Stimulated activated CD8-positive, alpha-beta memory T cell treated with anti-CD3 and anti-CD28 coated beads, Interleukin-7, amount 100 ng/mL, for 4 hours (primary cell): ENCODE data around the gene NPAS2.

ENCODE experiments used
- DNase-seq, 2 donors: peaks; one replicate each; pipeline ENCODE4 v3.0.0-alpha.2; 2020; ENCODE audit warnings: low read depth in 2 of 2

The NPAS2 gene

DNA sequence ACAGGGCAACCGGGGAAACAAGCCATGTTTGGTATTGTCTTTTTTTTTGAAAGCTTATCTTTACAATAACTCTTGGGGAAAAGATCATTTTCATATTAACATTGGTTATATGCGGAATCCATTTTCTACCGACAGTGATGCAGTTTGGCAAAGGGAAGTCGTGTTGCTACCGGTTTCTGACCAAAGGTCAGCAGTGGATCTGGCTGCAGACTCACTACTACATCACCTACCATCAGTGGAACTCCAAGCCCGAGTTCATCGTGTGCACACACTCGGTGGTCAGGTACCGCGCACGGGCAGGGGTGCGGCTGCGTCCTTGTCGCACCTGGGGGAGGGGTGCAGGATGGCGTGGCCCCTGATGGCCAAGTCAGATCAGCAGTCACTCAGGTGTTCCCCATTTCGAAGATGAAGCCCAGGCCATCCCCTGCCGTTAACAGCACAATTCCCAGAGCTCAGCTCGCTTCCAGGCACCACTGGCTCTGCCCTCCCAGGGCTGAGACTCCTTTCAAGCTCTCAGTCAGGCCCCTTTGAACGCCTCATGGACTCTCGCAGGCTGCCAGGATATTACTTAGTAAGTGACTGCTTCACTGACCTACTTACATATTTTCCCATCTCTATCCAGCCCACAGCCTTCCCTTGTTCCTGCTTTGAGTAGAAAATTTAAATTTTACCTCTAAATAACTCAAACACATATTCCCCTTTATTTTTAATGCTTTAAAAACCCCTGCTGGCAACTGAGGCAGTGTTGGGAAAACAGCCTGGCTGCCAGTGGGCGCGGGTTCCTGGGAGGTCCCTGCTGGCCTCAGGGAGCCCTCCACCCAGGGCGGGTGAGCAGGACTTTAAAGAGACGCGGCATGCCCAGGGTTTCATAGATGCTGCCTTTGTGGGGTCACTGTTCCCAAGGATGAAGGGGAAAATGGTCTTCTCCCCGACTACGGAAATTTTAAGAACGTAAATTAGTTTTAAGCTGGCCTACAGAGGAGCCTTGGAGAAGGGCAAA lies 148.5 kb downstream of the NPAS2 start:
- DNase-seq: no peak

DNA sequence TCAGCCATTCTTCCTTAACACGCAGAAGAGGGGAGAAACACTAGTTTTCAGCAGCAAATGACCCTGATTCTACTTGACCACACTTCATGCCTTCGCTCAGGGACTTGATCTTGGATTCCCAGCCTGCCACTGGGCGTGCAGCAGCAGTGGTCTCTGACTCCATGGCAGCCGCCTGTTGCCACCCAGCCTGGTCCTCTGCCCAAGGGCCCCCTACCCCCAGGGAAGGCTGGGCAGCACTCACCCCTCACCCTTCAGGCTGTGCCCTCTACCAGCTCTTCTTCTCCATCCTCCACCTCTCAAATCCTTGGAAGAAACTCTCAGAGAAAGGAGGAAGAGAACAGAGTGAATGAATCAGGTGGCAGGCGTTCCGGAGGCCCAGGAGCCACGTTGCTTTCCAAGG lies 150.1 kb downstream of the NPAS2 start:
- no peak for DNase-seq

GRCh38 chr2:100971221-100971620 lies 151.3 kb downstream of the NPAS2 start:
- DNase-seq: no peak

DNA sequence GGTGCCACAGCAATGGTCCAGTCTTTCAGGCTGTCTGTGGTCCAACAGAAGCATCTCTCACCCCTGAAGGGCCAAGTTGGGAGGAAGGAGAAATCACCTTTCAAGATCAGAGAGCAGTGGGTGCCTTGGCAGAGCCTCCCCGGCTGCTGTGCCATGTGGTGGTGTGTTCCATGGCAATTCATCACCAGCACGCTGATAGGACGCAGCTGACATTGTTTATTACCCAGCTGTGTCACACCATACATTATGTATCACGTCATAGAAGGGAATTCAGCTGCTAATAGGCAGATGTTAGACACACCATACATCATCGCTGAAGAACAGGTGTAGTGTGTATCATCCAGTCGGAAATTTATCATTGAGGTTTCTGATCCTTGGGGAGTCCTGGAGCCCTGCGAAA lies 152.5 kb downstream of the NPAS2 start:
- DNase-seq: no peak

DNA sequence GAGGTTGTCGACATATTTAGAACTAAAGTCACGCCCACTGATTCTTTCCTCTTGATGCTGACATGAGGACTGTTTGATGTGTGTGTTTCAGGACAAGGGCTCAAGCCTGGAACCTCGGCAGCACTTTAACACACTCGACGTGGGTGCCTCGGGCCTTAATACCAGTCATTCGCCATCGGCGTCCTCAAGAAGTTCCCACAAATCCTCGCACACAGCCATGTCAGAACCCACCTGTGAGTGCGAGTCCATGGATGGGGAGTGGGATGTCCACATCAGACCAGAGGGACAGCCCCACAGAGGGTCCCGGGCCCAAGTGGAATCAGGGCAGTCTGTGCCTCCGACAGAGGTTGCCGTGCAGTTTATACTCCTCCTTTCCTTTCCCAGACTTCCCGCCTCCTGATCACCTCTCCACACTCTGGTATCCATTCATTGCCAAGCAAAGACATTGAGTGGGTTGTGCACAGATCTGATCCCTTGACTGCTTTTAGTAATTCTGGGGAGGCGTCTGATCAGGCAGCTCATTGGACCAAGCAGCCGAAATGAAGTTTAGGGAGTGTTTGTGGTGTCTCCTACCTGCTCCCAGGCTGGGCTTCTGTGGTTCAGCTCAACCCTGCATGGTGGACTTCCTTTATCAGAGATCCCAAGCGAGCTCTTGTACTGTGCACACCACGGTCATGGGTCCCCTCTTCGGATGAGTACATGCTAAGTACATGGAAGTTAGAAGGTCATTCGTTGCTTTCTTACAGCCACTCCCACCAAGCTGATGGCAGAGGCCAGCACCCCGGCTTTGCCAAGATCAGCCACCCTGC lies 155.0 kb downstream of the NPAS2 start:
- no peak for DNase-seq

- DNase-seq: no peak
Measured at GRCh38 chr2:100975521-100975785, 155.5 kb downstream of the NPAS2 start.

GRCh38 chr2:100976061-100976460 lies 156.1 kb downstream of the NPAS2 start:
- DNase-seq: no peak

DNA sequence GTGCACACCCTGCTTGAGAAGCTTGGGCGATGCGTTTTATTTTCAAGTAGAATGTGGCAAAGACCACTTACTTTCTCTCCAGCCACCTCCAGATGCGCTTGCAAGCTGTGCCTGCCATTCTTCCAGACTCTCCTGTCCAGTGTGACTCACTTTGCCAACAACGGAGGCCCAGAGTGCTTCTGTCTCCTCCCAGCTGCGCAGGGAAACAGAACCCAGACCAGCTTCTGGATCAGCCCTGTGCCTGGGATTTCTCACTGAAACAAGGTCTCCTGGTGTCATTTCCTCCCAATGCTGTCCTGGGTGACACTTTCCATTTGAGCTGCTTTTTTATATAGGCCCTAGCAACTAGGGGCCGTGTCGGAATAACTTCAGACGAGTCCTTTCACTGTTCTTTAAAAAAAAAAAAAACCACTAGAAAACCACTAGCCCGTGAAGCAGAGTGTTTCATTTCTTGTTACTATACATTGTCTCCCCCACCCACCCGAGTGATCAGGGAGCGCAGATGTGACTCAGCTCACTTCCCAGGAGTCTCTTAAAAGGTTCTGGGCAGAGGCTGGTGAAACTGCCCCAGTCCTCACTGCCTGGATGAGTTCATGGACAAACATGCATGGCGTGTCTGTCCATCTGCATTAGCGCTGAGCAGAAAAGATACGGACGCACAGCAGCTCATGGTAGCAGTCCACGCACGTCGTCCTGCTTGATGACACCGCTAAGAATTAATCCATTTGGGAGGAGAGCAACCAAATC lies 156.9 kb downstream of the NPAS2 start:
- no peak for DNase-seq

- DNase-seq: no peak
Measured at GRCh38 chr2:100977511-100977910, 157.6 kb downstream of the NPAS2 start.

DNA sequence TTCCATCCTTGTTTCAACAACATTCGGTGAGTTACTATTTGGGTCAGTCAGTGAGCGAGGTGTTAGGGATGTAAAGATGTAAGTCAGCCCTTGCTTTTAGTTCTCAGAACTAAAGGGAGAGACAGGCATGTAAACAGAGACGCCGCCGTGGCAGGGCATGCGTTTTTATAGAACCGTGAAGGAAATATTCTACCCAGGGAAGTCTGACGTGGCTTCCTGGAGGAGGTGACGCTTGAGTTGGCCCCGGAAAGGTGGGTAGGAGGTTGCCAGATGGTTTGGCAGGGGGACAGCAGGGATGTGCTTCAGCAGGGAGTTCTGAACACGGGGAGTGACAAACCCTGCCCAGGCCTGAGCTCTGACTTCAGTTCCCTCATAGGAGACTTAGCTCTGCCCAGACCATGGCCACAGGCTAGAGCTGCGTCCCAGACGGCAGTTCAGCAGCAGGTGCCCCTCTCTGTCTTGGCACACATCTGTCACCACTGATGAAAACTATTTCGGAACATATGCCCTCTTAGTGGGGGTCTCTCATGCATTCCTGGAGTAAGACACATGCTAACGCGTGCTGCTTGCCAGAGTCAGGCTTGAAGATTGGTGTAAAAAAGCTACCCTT lies 158.7 kb downstream of the NPAS2 start:
- no peak for DNase-seq

- DNase-seq: no peak
Measured at GRCh38 chr2:100980046-100980445, 160.1 kb downstream of the NPAS2 start.

DNA sequence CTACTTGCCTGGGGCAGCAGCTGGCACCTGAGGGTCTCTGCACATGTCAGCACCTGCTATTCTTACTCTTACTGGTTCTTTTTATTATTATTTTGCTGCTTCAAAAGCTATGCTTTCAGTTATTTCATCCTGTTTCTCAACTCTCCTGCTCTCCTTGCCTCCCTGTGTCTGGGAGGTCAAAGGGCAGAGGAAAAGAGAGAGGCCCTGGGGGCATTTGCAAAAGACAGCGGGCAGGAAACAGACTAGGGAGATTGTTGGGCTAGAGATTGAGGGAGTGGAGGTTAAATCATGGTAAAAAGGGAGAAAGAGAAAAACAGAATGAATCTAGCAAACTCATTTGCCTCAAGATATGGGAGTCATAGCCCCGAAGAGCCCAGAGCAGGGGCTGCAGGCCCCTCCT lies 161.1 kb downstream of the NPAS2 start:
- DNase-seq: no peak

- no peak for DNase-seq
Measured at GRCh38 chr2:100982431-100982861, 162.5 kb downstream of the NPAS2 start.

- DNase-seq: no peak
Measured at GRCh38 chr2:100983201-100983600, 163.3 kb downstream of the NPAS2 start.

DNA sequence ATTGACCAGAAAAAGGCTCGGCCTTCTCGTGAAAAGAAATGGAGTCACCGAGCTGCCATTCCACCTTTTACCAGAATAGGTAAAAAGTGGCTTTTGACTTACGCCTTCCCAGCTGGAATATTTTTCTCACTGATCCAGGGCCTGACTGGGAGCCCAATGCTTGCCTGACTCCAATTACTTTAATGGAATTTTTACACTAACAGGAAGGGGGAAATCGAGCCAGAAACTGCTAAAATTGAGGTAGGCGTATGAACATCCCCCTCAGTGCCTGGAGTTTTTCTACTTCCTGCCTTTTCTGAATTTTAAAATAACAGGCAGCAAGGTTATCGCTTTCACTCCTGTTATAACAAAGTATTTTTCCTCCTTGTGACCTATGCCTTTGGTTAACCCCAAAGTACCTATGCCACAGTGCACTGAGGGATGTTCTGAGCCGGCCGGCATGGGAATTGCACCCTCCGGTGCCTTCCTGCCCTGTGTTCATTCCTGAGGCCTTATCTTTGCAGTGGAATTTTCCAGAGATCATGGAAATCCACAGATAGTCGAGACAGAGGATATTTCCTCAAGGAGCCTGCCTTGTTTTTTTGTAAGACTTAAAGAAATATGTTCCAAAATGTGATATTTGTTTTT lies 163.9 kb downstream of the NPAS2 start:
- DNase-seq: no peak

GRCh38 chr2:100984892-100985307 lies 165.0 kb downstream of the NPAS2 start:
- peak; percentile 61 to 63 for DNase-seq

DNA sequence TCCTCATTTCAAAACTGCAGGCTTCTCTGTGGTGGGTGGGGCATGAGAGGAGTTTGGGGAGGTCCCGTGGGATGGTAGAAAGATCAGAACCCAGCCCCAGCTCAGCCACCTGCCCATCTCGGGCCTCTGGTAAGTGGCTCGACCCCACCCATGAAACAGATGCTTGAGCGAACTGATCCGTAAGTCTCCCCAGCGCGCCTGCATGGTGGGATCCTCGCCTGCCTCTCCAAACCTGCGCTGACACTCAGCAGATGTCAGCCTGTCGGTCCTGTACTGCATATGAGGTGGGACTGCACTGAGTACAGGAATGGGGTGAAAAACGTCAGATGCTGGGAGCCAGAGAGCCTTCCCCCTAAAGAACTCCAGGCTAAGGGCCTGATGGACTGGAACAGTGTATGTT lies 166.2 kb downstream of the NPAS2 start:
- no peak for DNase-seq

- no peak for DNase-seq
Measured at GRCh38 chr2:100987536-100987935, 167.6 kb downstream of the NPAS2 start.

GRCh38 chr2:100987974-100988373 lies 168.0 kb downstream of the NPAS2 start:
- DNase-seq: no peak

GRCh38 chr2:100988630-100989417 lies 168.9 kb downstream of the NPAS2 start:
- no peak for DNase-seq
